NB4 (cell line): Measurements from ENCODE around the gene TSPAN15.
A peak's percentile ranks its signal among the peaks of the same experiment; 100 is the strongest.

Experiments
- DNase-seq: peaks from one replicate; pipeline ENCODE4 v3.0.0; 2010; ENCODE audit warnings: low read depth
- H3K4me3 ChIP-seq: one replicate; pipeline ENCODE4 v1.5.1; 2011; ENCODE audit warnings: mild to moderate bottlenecking, low read depth, low read length, moderate library complexity
- MYC ChIP-seq: IDR thresholded peaks from 2 replicates; pipeline ENCODE4 v1.6.1; 2011; ENCODE audit warnings: low read depth, low read length
- POLR2A ChIP-seq: IDR thresholded peaks from 2 replicates; pipeline ENCODE4 v1.6.1; 2011; ENCODE audit warnings: mild to moderate bottlenecking; ENCODE audit not compliant: insufficient read length; ENCODE audit errors: extremely low read depth
- TF ChIP-seq, protein P1 (sequence below): IDR thresholded peaks from 2 replicates; pipeline ENCODE4 v1.6.1; 2011; ENCODE audit warnings: low read depth, low read length
- TF ChIP-seq, protein P2 (sequence below): IDR thresholded peaks from one replicate; pipeline ENCODE4 v1.5.1; 2012; ENCODE audit warnings: low read depth, low read length

TSPAN15 gene

DNA sequence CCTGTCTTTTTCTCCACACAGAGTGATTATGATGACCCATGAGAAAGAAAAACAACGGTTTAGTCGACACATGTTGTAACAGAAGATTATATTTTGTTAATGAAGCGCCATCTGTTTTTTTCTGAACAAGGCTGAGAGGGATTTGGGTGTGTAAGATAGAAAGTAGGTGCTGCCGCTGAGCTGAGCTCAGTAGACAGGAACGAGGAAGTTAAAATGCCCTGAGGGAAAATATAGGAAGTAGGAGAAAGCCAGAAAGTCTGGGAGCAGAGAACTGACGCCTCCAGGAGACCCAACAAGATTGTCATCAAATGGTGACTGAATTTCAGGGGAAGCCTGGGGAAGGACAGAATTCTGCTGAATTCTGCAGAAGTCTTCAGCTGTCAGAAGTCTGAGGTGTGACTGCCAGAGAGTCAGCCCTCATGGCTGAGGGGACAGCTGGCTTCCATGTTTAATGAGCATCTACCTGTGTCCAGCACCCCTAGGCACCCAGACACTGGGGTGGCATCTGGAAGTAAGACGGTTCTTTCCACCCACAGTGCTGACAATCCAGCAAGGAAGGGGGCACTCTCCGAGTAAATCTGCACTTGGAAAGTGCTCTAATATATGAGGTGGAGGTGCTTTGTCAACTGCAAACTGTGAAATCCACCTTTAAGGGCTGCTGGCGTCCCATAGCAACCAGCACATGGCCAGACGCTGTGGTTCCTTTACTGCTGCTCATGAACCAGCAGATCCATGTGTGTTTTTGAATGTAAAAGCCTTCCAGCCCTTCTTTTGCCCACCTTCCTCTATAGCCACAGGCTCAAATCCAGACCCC, 12.5 kb upstream of the TSPAN15 start:
- peak; percentile 50 for DNase-seq
- no peak overlapping the region for H3K4me3 ChIP-seq
- TF ChIP-seq, protein P1, sequence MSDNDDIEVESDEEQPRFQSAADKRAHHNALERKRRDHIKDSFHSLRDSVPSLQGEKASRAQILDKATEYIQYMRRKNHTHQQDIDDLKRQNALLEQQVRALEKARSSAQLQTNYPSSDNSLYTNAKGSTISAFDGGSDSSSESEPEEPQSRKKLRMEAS, result peak; percentile 39
- TF ChIP-seq POLR2A, result no peak
- 0 out of 2 replicates have a peak, but pooled peaks have one; percentile 20 for TF ChIP-seq MYC

DNA sequence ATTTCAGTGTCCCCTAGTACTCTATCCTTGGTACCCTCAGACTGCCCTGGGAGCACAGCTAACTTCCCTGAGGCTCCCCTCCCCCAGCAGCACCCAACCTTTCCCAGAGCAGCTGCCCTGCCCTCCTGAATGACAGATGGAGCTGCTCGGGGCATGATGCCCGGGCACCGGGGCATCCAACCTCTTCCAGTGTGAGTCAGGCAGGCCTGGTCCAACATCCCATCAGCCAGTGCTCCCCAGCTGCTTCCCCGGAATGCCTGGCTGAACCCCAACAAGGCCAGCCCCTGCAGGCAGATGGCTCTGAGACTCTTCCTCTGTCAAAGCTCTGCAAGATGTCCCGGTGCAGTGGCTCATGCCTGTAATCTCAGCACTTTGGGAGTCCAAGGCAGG, 11.9 kb upstream of the TSPAN15 start:
- H3K4me3 ChIP-seq, result no peak overlapping the region
- TF ChIP-seq, protein P1, result no peak
- TF ChIP-seq POLR2A, result no peak
- peak; percentile 39 for DNase-seq

DNA sequence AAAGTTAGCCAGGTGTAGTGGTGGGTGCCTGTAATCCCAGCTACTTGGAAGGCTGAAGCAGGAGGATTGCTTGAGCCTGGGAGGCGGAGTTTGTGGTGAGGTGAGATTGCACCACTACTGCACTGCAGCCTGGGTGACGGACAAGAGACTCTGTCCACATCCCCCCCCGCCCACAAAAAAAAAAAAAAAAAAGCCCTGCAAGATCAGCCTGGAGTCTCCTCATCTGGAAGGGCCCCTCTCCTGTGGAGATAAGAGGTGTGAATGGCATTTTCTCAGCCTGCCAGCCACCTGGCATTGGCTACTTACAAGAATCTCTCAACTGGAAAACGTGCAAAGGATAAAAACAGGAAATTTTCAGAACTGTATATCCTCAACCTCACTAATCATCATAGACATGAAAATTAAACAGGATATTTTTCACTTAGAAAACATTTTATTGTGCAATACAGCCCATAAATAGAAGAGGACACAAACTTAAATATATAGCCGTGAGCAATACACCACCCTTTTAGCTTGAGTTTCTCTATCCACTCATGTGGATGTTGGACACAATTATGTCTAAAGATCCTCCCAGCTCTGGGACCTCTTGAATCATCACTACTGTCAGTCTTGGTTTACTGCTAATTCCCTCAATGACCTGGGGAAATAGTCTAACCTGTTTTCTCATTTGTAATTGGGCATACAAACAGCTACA, 11.3 kb upstream of the TSPAN15 start:
- peak; percentile 94 for DNase-seq
- no peak overlapping the region for H3K4me3 ChIP-seq
- TF ChIP-seq, protein P2, sequence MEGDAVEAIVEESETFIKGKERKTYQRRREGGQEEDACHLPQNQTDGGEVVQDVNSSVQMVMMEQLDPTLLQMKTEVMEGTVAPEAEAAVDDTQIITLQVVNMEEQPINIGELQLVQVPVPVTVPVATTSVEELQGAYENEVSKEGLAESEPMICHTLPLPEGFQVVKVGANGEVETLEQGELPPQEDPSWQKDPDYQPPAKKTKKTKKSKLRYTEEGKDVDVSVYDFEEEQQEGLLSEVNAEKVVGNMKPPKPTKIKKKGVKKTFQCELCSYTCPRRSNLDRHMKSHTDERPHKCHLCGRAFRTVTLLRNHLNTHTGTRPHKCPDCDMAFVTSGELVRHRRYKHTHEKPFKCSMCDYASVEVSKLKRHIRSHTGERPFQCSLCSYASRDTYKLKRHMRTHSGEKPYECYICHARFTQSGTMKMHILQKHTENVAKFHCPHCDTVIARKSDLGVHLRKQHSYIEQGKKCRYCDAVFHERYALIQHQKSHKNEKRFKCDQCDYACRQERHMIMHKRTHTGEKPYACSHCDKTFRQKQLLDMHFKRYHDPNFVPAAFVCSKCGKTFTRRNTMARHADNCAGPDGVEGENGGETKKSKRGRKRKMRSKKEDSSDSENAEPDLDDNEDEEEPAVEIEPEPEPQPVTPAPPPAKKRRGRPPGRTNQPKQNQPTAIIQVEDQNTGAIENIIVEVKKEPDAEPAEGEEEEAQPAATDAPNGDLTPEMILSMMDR, result no peak
- TF ChIP-seq POLR2A, result no peak
- peak; percentile 30; the same call in 1 of the 2 replicates for TF ChIP-seq MYC
- TF ChIP-seq, protein P1, result peak; percentile 28; the same call in 1 of the 2 replicates

DNA sequence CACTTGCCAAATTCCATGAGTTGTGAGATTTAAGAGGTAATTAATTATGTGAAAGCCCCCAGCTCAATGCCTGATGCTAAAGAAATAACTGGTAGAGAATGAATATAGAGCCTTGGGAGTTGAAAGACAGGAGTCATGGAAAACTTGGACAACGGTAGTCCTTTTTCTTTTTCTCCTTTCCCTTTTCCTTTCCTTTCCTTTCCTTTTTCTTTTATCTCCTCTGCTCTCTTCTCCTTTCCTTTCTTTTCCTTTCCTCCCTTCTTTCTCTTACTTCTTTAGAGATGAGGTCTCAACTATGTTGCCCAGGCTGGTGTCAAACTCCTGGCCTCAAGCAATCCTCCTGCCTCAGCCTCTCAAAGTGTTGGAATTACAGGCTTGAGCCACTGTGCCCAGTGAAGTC, 7.9 kb upstream of the TSPAN15 start:
- TF ChIP-seq, protein P2, result no peak
- TF ChIP-seq MYC (no peak), POLR2A (no peak)
- TF ChIP-seq, protein P1, result no peak

DNA sequence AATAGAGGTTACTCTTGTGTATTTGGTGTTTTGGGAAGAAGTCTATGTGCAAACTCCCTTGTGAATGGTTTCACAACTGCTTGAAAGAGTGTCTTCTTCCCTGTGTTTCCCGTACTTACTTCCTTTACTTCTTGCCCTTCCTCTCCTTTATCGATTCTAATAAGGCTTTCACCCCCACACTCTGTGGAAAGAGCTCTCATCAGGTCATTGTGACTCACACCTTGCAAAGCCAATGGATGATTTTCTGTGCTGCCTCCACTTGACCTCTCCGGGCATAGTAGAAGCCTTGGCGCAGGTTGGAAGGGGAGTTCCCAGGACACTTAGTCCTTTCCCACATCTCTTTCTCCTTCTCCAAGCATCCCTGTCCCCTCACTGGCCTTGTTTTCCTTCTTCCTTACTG, 6.2 kb upstream of the TSPAN15 start:
- no peak for DNase-seq
- no peak for TF ChIP-seq MYC
- TF ChIP-seq POLR2A, result no peak
- TF ChIP-seq, protein P1, result no peak
- TF ChIP-seq, protein P2, result no peak
- no peak overlapping the region for H3K4me3 ChIP-seq

More for the DNA sequence above, 7.9 kb upstream of the TSPAN15 start:
- no peak for DNase-seq
- no peak overlapping the region for H3K4me3 ChIP-seq

DNA sequence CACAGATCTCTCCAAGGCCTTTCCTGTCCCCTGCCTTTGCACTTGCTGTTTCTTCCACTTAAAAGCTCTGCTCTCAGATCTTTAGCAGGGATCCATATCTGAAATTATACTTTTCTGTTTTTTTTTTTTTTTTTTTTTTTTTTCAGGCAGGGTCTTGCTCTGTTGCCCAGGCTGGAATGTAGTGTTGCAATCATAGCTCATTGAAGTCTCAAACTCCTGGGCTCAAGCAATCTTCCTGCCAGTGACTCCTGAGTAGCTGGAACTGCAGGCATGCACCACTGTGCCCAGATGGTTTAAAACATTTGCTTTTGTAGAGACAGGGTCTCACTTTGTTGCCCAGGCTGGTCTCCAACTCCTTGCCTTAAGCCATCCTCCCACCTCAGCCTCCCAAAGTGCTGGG, 5.0 kb upstream of the TSPAN15 start:
- no peak overlapping the region for H3K4me3 ChIP-seq
- DNase-seq, result no peak
- TF ChIP-seq, protein P2, result no peak
- TF ChIP-seq POLR2A (no peak), MYC (no peak)
- TF ChIP-seq, protein P1, result no peak
